Effector memory CD4-positive, alpha-beta T cell (primary cell): Measurements from ENCODE around the gene TRA2B.

Experiments used
- DNase-seq, 3 donors: peaks; one replicate each; pipeline ENCODE4 v3.0.0-alpha.2; 2020
- H3K27ac ChIP-seq: 2 replicates; pipeline ENCODE4 v1.7.0; 2013; ENCODE audit warnings: mild to moderate bottlenecking, low read length, moderate library complexity; ENCODE audit not compliant: insufficient read depth, poor library complexity, severe bottlenecking
- H3K27me3 ChIP-seq: replicated peaks from 2 replicates; pipeline ENCODE4 v1.7.0; 2013; ENCODE audit warnings: mild to moderate bottlenecking, low read length; ENCODE audit not compliant: insufficient read depth, control insufficient read depth, poor library complexity, severe bottlenecking
- H3K36me3 ChIP-seq: 2 replicates; pipeline ENCODE4 v1.7.0; 2013; ENCODE audit warnings: mild to moderate bottlenecking, low read length, moderate library complexity; ENCODE audit not compliant: control insufficient read depth, insufficient read depth
- H3K4me1 ChIP-seq: 2 replicates; pipeline ENCODE4 v1.7.0; 2013; ENCODE audit warnings: low read length, mild to moderate bottlenecking; ENCODE audit not compliant: control insufficient read depth, insufficient read depth, poor library complexity, severe bottlenecking
- H3K4me3 ChIP-seq: 2 replicates; pipeline ENCODE4 v1.7.0; 2013; ENCODE audit warnings: low read length, low read depth, mild to moderate bottlenecking; ENCODE audit not compliant: insufficient read depth, poor library complexity, severe bottlenecking
- H3K9me3 ChIP-seq: 2 replicates; pipeline ENCODE4 v1.7.0; 2013; ENCODE audit warnings: mild to moderate bottlenecking, low read length, moderate library complexity; ENCODE audit not compliant: control insufficient read depth

Gene TRA2B

GRCh38 chr3:185976977-185977678 lies 39.3 kb upstream of the TRA2B start:
- no peaks in the 10 kb centered on the region for H3K36me3 ChIP-seq
- DNase-seq, result peak; percentile 47 to 65 (median 48)
- H3K9me3 ChIP-seq, result no peaks in the 10 kb centered on the region
- no peaks in the 10 kb centered on the region for H3K4me1 ChIP-seq
- no peak overlapping the region for H3K4me3 ChIP-seq
- H3K27me3 ChIP-seq, result no peaks in the 10 kb centered on the region
- no peak overlapping the region for H3K27ac ChIP-seq

- no peaks in the 10 kb centered on the region for H3K36me3 ChIP-seq
- H3K9me3 ChIP-seq, result no peaks in the 10 kb centered on the region
- no peak for DNase-seq
- H3K27me3 ChIP-seq, result no peaks in the 10 kb centered on the region
- H3K4me1 ChIP-seq, result no peaks in the 10 kb centered on the region
- no peak overlapping the region for H3K4me3 ChIP-seq
- H3K27ac ChIP-seq, result no peak overlapping the region
These were observed 38.3 kb upstream of the TRA2B start for GRCh38 chr3:185976100-185976499.

GRCh38 chr3:185971579-185971978 lies 33.8 kb upstream of the TRA2B start:
- H3K4me3 ChIP-seq, result no peak overlapping the region
- no peaks in the 10 kb centered on the region for H3K27me3 ChIP-seq
- no peak for DNase-seq
- no peaks in the 10 kb centered on the region for H3K36me3 ChIP-seq
- H3K9me3 ChIP-seq, result no peaks in the 10 kb centered on the region
- H3K4me1 ChIP-seq, result no peaks in the 10 kb centered on the region
- no peak overlapping the region for H3K27ac ChIP-seq

GRCh38 chr3:185968168-185968567 lies 30.4 kb upstream of the TRA2B start:
- H3K36me3 ChIP-seq, result no peaks in the 10 kb centered on the region
- no peaks in the 10 kb centered on the region for H3K27me3 ChIP-seq
- no peaks in the 10 kb centered on the region for H3K4me1 ChIP-seq
- DNase-seq, result no peak
- H3K27ac ChIP-seq, result no peak overlapping the region
- no peak overlapping the region for H3K4me3 ChIP-seq
- H3K9me3 ChIP-seq, result no peaks in the 10 kb centered on the region

- no peak for DNase-seq
- Histone ChIP-seq H3K4me1 (no peaks in the 10 kb centered on the region), H3K4me3 (no peak overlapping the region), H3K27me3 (no peaks in the 10 kb centered on the region), H3K9me3 (no peaks in the 10 kb centered on the region), H3K27ac (no peak overlapping the region), H3K36me3 (no peaks in the 10 kb centered on the region)
These were observed 28.8 kb upstream of the TRA2B start for GRCh38 chr3:185966655-185967054.

- Histone ChIP-seq H3K4me1 (no peaks in the 10 kb centered on the region), H3K4me3 (no peak overlapping the region), H3K9me3 (no peaks in the 10 kb centered on the region)
These were observed 27.7 kb upstream of the TRA2B start for GRCh38 chr3:185965496-185965895.

GRCh38 chr3:185961675-185962232 lies 23.9 kb upstream of the TRA2B start:
- Histone ChIP-seq H3K9me3 (no peaks in the 10 kb centered on the region), H3K4me1 (no peaks in the 10 kb centered on the region), H3K36me3 (no peaks in the 10 kb centered on the region), H3K27me3 (no peaks in the 10 kb centered on the region), H3K27ac (no peak overlapping the region), H3K4me3 (no peak overlapping the region)
- no peak for DNase-seq

More at GRCh38 chr3:185965496-185965895, 27.7 kb upstream of the TRA2B start:
- no peak for DNase-seq
- Histone ChIP-seq H3K36me3 (no peaks in the 10 kb centered on the region), H3K27ac (no peak overlapping the region), H3K27me3 (no peaks in the 10 kb centered on the region)

- H3K4me1 ChIP-seq, result no peaks in the 10 kb centered on the region
- H3K27ac ChIP-seq, result no peak overlapping the region
- no peak overlapping the region for H3K4me3 ChIP-seq
- H3K9me3 ChIP-seq, result no peaks in the 10 kb centered on the region
- H3K36me3 ChIP-seq, result no peaks in the 10 kb centered on the region
- H3K27me3 ChIP-seq, result no peaks in the 10 kb centered on the region
- no peak for DNase-seq
These were observed 22.9 kb upstream of the TRA2B start for GRCh38 chr3:185960522-185961288.

GRCh38 chr3:185959609-185960521 lies 22.1 kb upstream of the TRA2B start:
- no peaks in the 10 kb centered on the region for H3K36me3 ChIP-seq
- H3K4me3 ChIP-seq, result no peak overlapping the region
- no peaks in the 10 kb centered on the region for H3K27me3 ChIP-seq
- H3K4me1 ChIP-seq, result no peaks in the 10 kb centered on the region
- DNase-seq, result no peak
- no peaks in the 10 kb centered on the region for H3K9me3 ChIP-seq
- no peak overlapping the region for H3K27ac ChIP-seq
